K562 (cell line): ENCODE measurements around the gene HYPK. TPM values are rescaled to one million over a fixed set of nuclear protein-coding genes. Genes with fewer than 3 reads are reported as not detected.

ENCODE experiments used
- ARNT ChIP-seq, 2 experiments: fragments of 450-650 bp; IDR thresholded peaks; 2 replicates each; pipeline ENCODE4 v1.6.1; 2016; ENCODE audit warnings: mild to moderate bottlenecking in 1 of 2
- CLOCK ChIP-seq: fragments of 250-450 bp; sonication (Bioruptor Pico); IDR thresholded peaks from 2 replicates; pipeline ENCODE4 v1.4.0; 2020; ENCODE audit warnings: mild to moderate bottlenecking, moderate library complexity, borderline replicate concordance
- E2F3 ChIP-seq: fragments of 250-450 bp; sonication (Bioruptor Pico); IDR thresholded peaks from 2 replicates; pipeline ENCODE4 v1.4.0; 2020; ENCODE audit warnings: mild to moderate bottlenecking
- ERF ChIP-seq: fragments of 450-650 bp; formaldehyde crosslinking; IDR thresholded peaks from 2 replicates; pipeline ENCODE4 v1.4.0; 2020; ENCODE audit warnings: mild to moderate bottlenecking, mixed read lengths
- FOXM1 ChIP-seq, 2 experiments: fragments of 450-650 bp in 1 of 2; sonication (generic) in 1 of 2; formaldehyde crosslinking in 1 of 2; IDR thresholded peaks; 2 replicates each; pipeline versions ENCODE4 v1.6.1 to v1.9.0; 2017 to 2022; ENCODE audit warnings: low read depth in 2 of 2, mild to moderate bottlenecking in 2 of 2, missing genetic modification reagents in 1 of 2, moderate library complexity in 1 of 2
- IRF1 ChIP-seq: sonication (generic); formaldehyde crosslinking; IDR thresholded peaks from 2 replicates; pipeline ENCODE4 v1.8.0; 2022; ENCODE audit warnings: missing genetic modification reagents, mild to moderate bottlenecking, borderline replicate concordance
- KDM5B ChIP-seq: fragments of 200-600 bp; sonication (generic); IDR thresholded peaks from 2 replicates; pipeline ENCODE4 v1.6.1; 2012; ENCODE audit warnings: low read depth, mild to moderate bottlenecking, moderate library complexity, low read length, control low read depth, inconsistent platforms; ENCODE audit not compliant: insufficient replicate concordance
- NCOA6 ChIP-seq: fragments of 450-650 bp; IDR thresholded peaks from 2 replicates; pipeline ENCODE4 v1.6.1; 2017; ENCODE audit warnings: mild to moderate bottlenecking
- PKNOX1 ChIP-seq: fragments of 450-650 bp; IDR thresholded peaks from 2 replicates; pipeline ENCODE4 v1.6.1; 2016
- TBL1XR1 ChIP-seq, 2 experiments: IDR thresholded peaks; 2 replicates each; pipeline ENCODE4 v1.6.1; 2012; ENCODE audit warnings: improper control_type of control experiment in 2 of 2, low read length in 2 of 2, mild to moderate bottlenecking in 1 of 2
- TCF7L2 ChIP-seq: fragments of 150-350 bp; IDR thresholded peaks from 2 replicates; pipeline ENCODE4 v1.6.1; 2016; ENCODE audit warnings: low read depth, mild to moderate bottlenecking, low read length, moderate library complexity
- TFAP4 ChIP-seq: sonication (generic); formaldehyde crosslinking; IDR thresholded peaks from 2 replicates; pipeline ENCODE4 v1.8.0; 2022; ENCODE audit warnings: missing genetic modification reagents, mild to moderate bottlenecking, moderate library complexity, borderline replicate concordance
- ZMIZ1 ChIP-seq, 2 experiments: fragments of 150-350 bp in 1 of 2; IDR thresholded peaks; 2 replicates each; pipeline ENCODE4 v1.6.1; 2012 to 2016; ENCODE audit warnings: low read depth in 2 of 2, low read length in 2 of 2, mild to moderate bottlenecking in 1 of 2, moderate library complexity in 1 of 2
- ZNF766 ChIP-seq: fragments of 200-800 bp; sonication (Bioruptor generic); conservative IDR thresholded peaks from 2 replicates; pipeline ENCODE4 v1.6.1; 2016; ENCODE audit warnings: missing genetic modification characterization, missing compliant biosample characterization
- polyA plus RNA-seq, 8 experiments: library from polyadenylated mRNA; depleted of rRNA in 4 of 8; stranded (reverse) in 5 of 8; unstranded in 3 of 8; fragments of >200 nt; fragmentation: Nextera tagmentation in 2 of 8; fragmentation: Illumina TruSeq in 1 of 8; extraction: Ambion mirVana in 2 of 8; extraction: Trizol in 1 of 8; gene quantifications; 2 replicates each; pipeline versions ENCODE4 v1.2.1 to v1.2.3, GENCODE V29; 2011 to 2014; ENCODE audit warnings: inconsistent platforms in 1 of 8, missing spikeins in 1 of 8
- total RNA-seq, 7 experiments: library from RNA; depleted of rRNA in 6 of 7; stranded (reverse); fragments of >200 nt in 6 of 7; fragmentation: Illumina TruSeq in 2 of 7; extraction: Trizol in 2 of 7; gene quantifications; 2 replicates each; pipeline versions ENCODE4 v1.2.1 to v1.2.3, GENCODE V29; 2011 to 2021; ENCODE audit warnings: low replicate concordance in 1 of 7
- TF ChIP-seq, protein P1 (sequence below): fragments of 450-650 bp; formaldehyde crosslinking; IDR thresholded peaks from 2 replicates; pipeline ENCODE4 v1.4.0; 2020; ENCODE audit warnings: mild to moderate bottlenecking, moderate library complexity

Gene HYPK
- total and polyA plus RNA-seq, 9 of the 15 experiments (the other 6 are each of a cell fraction or from before 2014, with no cell fraction given), result 7.2 to 28.0 (median 21.1) TPM

- TF ChIP-seq ARNT (IDR thresholded peaks at IDR 0.05) (0 out of 4 replicates have a peak, but pooled peaks of 1 of the 2 experiments have one; percentile 21), TBL1XR1 (IDR thresholded peaks at IDR 0.05; ENCODE audit: low read length in 2 of 2) (no peak), CLOCK (CRISPR knock-in tag) (no peak), ZNF766 (CRISPR knock-in tag) (no peak), E2F3 (CRISPR knock-in tag) (no peak), ERF (no peak), TCF7L2 (no peak), KDM5B (peak; percentile 83), ZMIZ1 (IDR thresholded peaks at IDR 0.05; ENCODE audit: low read depth in 2 of 2, low read length in 2 of 2) (no peak), IRF1 (CRISPR knock-in tag) (no peak), PKNOX1 (peak; percentile 65), TFAP4 (peak; percentile 62; the same call in 1 of the 2 replicates), FOXM1 (IDR thresholded peaks at IDR 0.05; ENCODE audit: low read depth) (no peak), FOXM1 (CRISPR knock-in tag; IDR thresholded peaks at IDR 0.05; ENCODE audit: low read depth) (no peak), NCOA6 (no peak)
- TF ChIP-seq, protein P1, sequence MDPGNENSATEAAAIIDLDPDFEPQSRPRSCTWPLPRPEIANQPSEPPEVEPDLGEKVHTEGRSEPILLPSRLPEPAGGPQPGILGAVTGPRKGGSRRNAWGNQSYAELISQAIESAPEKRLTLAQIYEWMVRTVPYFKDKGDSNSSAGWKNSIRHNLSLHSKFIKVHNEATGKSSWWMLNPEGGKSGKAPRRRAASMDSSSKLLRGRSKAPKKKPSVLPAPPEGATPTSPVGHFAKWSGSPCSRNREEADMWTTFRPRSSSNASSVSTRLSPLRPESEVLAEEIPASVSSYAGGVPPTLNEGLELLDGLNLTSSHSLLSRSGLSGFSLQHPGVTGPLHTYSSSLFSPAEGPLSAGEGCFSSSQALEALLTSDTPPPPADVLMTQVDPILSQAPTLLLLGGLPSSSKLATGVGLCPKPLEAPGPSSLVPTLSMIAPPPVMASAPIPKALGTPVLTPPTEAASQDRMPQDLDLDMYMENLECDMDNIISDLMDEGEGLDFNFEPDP (CRISPR knock-in tag), result no peak
These were observed at the start of gene HYPK (continued) for GRCh38 chr15:43800286-43801141.
